GM18498 (cell line): Measurements from ENCODE around the gene CDC20B.
"Not testable (repeated sequence)": the region's sequence is repeated elsewhere in the genome, so short reads cannot be mapped to it uniquely, and the experiment has no call there.

ENCODE experiments used
- ATAC-seq: cut with Tn5 transposase; IDR thresholded peaks from one replicate; pipeline ENCODE4 v1.9.1; 2021; ENCODE audit warnings: mild to moderate bottlenecking, moderate library complexity; ENCODE audit not compliant: unreplicated experiment

Gene CDC20B

GRCh38 chr5:55160493-55161209 is 12.3 kb downstream of the CDC20B start:
- no peak for ATAC-seq

DNA sequence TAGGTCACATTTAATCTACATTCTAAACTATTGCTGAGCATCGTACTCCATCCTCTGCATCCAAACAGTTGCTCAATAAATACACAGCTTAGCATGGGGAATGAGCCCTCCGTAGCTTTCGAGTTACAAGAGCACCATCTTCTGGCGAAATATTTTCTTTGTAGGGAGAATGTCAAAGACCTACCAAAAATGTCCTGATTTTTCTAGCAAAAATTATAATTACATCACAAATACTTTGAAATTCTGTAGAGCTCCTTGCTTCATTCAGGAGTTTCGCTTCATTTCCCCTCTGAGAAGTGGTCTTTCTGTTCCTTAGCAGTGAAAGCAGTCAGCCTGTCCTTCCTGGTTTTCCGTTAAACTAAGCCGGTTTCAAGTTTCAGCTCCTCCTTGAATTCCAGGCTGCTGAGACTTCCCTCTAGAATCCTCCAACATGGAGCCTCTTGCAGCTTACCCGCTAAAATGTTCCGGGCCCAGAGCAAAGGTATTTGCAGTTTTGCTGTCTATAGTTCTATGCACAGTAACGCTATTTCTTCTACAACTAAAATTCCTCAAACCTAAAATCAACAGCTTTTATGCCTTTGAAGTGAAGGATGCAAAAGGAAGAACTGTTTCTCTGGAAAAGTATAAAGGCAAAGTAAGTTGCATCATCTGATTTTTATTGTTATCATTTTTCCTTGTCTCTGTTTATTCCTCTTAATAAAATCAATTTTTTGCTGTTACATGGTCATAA is 13.0 kb downstream of the CDC20B start, which contains the start of gene GPX8:
TSS of gene GPX8 (plus strand) at position 409 of the 730 bp plus-strand sequence. CDS start at position 431, 22 bp downstream.
- ATAC-seq: no peak

DNA sequence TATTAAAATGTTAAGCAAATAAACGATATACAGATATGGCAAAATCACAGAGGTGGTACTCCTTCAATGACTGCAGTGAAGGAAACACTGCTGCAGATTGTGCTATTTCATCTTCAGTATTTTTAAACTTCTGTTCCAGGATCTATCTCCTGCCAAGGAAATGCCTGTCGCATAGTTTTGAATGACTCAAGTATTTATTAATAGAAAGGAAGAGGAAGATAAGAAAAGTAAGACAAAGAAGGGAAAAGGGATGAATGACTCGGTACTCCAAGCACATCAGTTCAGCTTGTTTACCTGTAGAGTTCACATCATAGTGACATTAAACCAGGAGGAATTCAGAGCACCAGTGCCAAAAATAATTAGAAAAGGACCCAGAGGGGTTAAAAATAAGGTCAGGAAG is 18.1 kb downstream of the CDC20B start:
- no peak for ATAC-seq

GRCh38 chr5:55151923-55152842 is 20.8 kb downstream of the CDC20B start:
- ATAC-seq: no peak

- no peak for ATAC-seq
Measured at GRCh38 chr5:55149308-55149795, 23.6 kb downstream of the CDC20B start.

- peak; percentile 87 for ATAC-seq
Measured at GRCh38 chr5:55146543-55147151, 26.3 kb downstream of the CDC20B start.

DNA sequence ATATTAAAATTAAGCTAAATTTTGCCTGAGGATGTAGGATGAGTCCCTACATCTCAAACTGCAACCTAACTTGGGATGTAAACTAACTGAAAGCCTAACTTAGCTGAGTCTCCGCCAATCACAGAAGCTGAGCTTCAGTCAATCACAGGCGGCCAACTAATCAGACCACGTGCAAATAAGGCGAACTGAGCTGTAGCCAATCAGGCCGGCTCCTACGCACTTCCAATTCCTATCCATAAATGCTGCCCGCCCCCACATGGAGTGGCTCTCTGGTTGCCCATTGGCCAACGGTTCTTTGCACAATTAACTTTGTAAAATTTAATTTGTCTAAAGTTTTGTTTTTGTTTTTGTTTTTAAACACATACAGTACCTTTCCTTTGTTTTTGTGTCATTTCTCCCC is 26.9 kb downstream of the CDC20B start:
- no peak for ATAC-seq

DNA sequence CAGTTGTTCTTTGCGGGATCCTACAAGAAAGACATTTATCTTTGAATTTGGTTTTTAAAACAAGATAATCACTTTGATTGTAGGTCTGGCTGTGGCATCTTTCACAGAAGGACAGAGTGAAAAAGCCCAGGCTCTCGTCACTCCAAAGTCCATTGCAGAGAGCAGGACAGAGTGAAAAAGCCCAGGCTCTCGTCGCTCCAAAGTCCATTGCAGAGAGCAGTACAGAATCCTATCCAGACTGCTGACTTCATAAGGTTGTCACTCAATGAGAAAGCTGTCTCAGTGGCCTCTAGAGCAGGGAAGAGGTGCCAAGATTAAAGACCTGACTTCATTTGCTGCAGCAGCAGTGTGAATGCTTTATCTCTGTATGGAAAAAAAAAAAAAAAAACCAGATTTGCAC is 29.4 kb downstream of the CDC20B start:
- ATAC-seq: no peak

DNA sequence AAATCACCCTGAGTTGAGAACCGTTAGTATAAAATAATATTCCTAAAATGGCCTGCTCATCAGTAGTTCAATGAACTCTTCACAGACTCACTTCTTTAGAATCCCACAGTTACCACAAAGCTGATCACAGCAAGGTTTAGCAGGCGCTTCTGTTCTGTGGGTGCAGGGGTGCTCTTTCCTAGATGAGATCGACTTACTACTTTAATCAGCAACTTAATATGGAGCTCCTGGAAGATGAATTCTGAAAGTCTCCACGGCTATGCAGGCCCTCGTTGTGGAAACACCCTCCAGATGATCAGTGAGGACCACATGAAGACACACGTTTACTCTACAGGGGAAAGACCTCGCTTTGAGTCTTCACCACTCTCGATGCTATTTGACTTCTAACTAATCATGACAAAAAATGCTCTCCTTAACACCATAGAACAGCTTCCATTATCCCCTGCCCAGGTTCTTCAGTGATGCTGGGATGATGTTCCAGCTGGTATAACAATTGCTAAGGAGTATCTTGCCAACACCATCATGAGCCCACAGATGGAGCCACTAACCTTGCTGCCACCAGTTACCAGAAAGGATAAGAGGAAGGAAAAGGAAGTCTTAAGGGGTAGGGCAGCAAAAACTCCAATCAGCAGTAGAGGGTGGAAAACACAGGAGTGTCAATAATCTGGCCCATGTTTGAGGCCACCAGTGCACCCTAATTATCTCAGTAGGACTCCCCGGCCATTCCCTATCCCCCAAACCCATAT is 30.9 kb downstream of the CDC20B start:
- ATAC-seq: no peak

- ATAC-seq: no peak
Measured at GRCh38 chr5:55140908-55141665, 31.9 kb downstream of the CDC20B start.

DNA sequence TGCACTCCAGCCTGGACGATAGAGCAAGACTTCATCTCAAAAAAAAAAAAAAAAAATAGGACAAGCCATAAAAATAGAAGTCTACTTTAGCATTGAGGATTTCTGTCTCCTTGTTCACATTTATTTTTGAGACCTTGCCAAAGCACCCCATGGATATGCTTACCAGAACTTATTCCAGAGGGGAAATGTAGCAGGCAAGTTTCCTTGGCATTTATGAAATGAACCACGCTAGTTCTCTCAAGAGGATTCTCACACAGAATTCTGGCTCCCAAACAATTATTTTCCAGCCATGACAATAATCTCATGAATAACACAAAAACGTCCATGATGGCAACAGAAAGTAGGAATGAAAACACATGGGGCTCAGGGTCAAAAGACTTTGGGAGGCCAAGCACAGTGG is 36.5 kb downstream of the CDC20B start:
- ATAC-seq: no peak

GRCh38 chr5:55134053-55134722 is 38.8 kb downstream of the CDC20B start:
- ATAC-seq: no peak

GRCh38 chr5:55123365-55123764 is 49.6 kb downstream of the CDC20B start:
- no peak for ATAC-seq

DNA sequence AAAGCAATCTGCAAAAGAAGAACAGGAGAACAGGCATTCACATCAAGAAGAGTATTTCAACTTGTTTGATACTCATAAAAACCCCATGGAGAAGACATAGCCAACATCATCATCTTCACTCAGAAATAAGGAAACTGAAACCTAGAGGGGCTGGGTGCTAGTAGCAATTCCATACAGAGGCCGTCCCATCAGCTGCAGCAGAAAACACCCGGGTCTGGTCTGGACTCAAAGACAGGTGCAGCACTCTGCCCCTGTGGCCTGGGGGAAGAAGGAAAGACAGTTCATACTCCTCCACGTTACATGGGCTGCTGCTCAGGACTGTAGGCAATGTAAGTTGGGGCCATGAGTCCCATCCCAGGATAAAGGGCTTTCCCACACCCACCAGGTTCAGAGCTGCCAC is 58.9 kb downstream of the CDC20B start:
- ATAC-seq: no peak

DNA sequence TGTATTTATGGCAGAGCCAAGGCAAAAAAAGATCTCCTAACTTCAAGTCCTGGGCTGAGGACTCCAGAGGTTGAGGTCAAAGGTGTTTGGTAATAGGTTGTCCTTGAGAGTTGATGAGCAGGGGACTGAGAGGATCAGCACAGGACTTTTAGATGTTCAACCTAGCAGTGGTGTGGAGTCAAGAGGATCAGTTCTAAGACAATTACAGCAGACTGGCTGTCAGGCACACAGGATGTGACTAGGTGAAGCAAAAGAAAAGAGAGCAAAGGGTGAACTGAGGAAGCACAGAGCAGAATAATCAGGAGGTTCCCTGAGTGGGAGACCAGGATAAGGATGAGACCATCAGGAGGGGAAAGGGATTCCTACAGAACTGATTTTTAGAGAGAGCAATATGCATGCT is 59.6 kb downstream of the CDC20B start:
- ATAC-seq: no peak

- no peak for ATAC-seq
Measured at GRCh38 chr5:55110217-55110616, 62.8 kb downstream of the CDC20B start.

DNA sequence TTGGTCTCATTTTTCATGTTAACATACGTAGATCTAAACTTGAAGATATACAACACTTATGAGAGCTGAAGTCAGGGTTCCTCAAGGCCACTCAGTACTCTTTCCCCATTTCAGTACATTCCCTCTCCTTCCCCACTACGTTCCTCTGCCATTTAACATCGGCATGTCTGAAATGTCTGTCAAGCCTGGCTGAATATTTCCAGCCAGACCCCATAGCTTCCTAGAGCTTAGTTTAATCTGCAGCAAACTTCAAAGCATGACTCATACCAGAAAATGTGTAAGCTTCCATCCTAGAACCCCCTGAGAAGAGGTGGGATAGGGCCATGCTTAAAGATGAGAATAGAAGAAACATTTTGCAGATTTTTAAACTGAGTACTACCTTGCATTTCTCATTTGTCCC is 64.3 kb downstream of the CDC20B start:
- no peak for ATAC-seq

DNA sequence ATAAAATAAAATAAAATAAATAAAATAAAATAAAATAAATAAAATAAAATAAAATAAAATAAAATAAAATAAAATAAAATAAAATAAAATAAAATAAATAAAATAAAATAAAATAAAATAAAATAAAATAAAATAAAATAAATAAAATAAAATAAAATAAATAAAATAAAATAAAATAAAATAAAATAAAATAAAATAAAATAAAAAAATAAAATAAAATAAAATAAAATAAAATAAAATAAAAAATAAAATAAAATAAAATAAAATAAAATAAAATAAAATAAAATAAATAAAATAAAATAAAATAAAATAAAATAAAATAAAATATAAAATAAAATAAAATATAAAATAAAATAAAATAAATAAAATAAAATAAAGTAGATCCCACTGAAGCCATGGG is 67.0 kb downstream of the CDC20B start:
- ATAC-seq: not testable (repeated sequence)
